HCT116 (cell line): Measurements from ENCODE around the gene KCTD15. TPM values are rescaled to one million over a fixed set of nuclear protein-coding genes. Genes with fewer than 3 reads are reported as not detected.

Experiments used
- ATAC-seq: fragments of 200-7000 bp; cut with Tn5 transposase; 2 replicates; pipeline ENCODE4 v1.9.1; 2020; ENCODE audit warnings: mild to moderate bottlenecking, moderate library complexity
- BruUV-seq: library from RNA; stranded (reverse); fragments of 400-500 nt; replicated peaks from 2 replicates; lab custom pipeline; 2021; lab: Mats Ljungman, UMichigan
- CTCF ChIA-PET: fragments of 300-600 bp; sonication (Branson Sonifier 250); formaldehyde crosslinking; loops from one replicate; lab custom pipeline; 2021; ENCODE audit warnings: antibody characterized with exemption; lab: Charles Lee
- POLR2A ChIA-PET: fragments of 300-600, 350-600 bp; sonication (Branson Sonifier 250); formaldehyde crosslinking; loops from one replicate; lab custom pipeline; 2021; ENCODE audit warnings: antibody characterized with exemption; lab: Charles Lee
- RAD21 ChIA-PET, 2 experiments: fragments of 300-600 bp; sonication (Branson Sonifier 250); formaldehyde crosslinking; loops; one replicate each; lab custom pipeline; 2023; ENCODE audit warnings: low total read pairs in 2 of 2; ENCODE audit not compliant: uncharacterized antibody in 2 of 2, unreplicated experiment in 2 of 2, low non-redundant PET in 1 of 2; lab: Charles Lee
- DNase-seq: peaks from one replicate; pipeline ENCODE4 v3.0.0-alpha.2; 2010; ENCODE audit warnings: low read depth, low spot score
- H2AFZ ChIP-seq: fragments of 200-600 bp; shearing (Covaris generic), sonication (generic); 2 replicates; pipeline ENCODE4 v1.6.1; 2017; ENCODE audit warnings: low read depth, mixed run types, mixed read lengths, antibody characterized with exemption, low read length; ENCODE audit not compliant: poor library complexity, severe bottlenecking
- H3K27ac ChIP-seq: 2 replicates; pipeline ENCODE4 v1.5.1; 2012; ENCODE audit warnings: low read depth, low read length
- H3K27me3 ChIP-seq: fragments of 200-600 bp; sonication (generic); 2 replicates; pipeline ENCODE4 v1.6.1; 2016; ENCODE audit warnings: mixed run types, low read length, mixed read lengths; ENCODE audit not compliant: insufficient read depth
- H3K36me3 ChIP-seq, 2 experiments: fragments of 200-500 bp in 1 of 2; fragments of 200-600 bp in 1 of 2; sonication (Bioruptor generic) in 1 of 2; sonication (generic) in 1 of 2; 2 replicates each; pipeline versions ENCODE4 v1.5.1 to v1.6.1; 2014 to 2016; ENCODE audit warnings: low read length in 2 of 2, inconsistent platforms in 1 of 2, mixed read lengths in 1 of 2, mixed run types in 1 of 2; ENCODE audit not compliant: insufficient read depth in 2 of 2, control insufficient read depth in 1 of 2
- H3K4me1 ChIP-seq, 2 experiments: fragments of 200-600 bp in 1 of 2; sonication (generic) in 1 of 2; 2 replicates each; pipeline versions ENCODE4 v1.5.1 to v1.6.1; 2012 to 2017; ENCODE audit warnings: low read length in 2 of 2, inconsistent platforms in 1 of 2, mild to moderate bottlenecking in 1 of 2, mixed read lengths in 1 of 2, mixed run types in 1 of 2, moderate library complexity in 1 of 2; ENCODE audit not compliant: insufficient read depth in 2 of 2, control insufficient read depth in 1 of 2
- H3K4me2 ChIP-seq: fragments of 200-600 bp; sonication (generic); 2 replicates; pipeline ENCODE4 v1.6.1; 2017; ENCODE audit warnings: mixed run types, low read length, mixed read lengths
- H3K4me3 ChIP-seq, 2 experiments: fragments of 200-600 bp in 1 of 2; sonication (generic) in 1 of 2; replicated peaks in 1 of 2; 2 replicates each; pipeline ENCODE4 v1.5.1; 2011 to 2016; ENCODE audit warnings: low read length in 2 of 2, control low read depth in 1 of 2, low read depth in 1 of 2, mild to moderate bottlenecking in 1 of 2, mixed read lengths in 1 of 2, mixed run types in 1 of 2
- H3K79me2 ChIP-seq: fragments of 200-600 bp; sonication (generic); 2 replicates; pipeline ENCODE4 v1.6.1; 2017; ENCODE audit warnings: mild to moderate bottlenecking, mixed run types, low read length, moderate library complexity, mixed read lengths; ENCODE audit not compliant: insufficient read depth
- H3K9ac ChIP-seq: fragments of 200-600 bp; sonication (generic); 2 replicates; pipeline ENCODE4 v1.6.1; 2016; ENCODE audit warnings: low read length, mixed read lengths
- H3K9me2 ChIP-seq: fragments of 200-600 bp; sonication (generic), shearing (Covaris generic); 2 replicates; pipeline ENCODE4 v1.6.1; 2017; ENCODE audit warnings: mixed run types, mild to moderate bottlenecking, moderate library complexity; ENCODE audit not compliant: insufficient read depth
- H3K9me3 ChIP-seq, 2 experiments: fragments of 200-500 bp in 1 of 2; fragments of 200-600 bp in 1 of 2; sonication (Bioruptor generic) in 1 of 2; sonication (generic) in 1 of 2; 2 replicates each; pipeline ENCODE4 v1.6.1; 2014 to 2017; ENCODE audit warnings: low read length in 2 of 2, mixed read lengths in 2 of 2, inconsistent platforms in 1 of 2, low read depth in 1 of 2, mild to moderate bottlenecking in 1 of 2, mixed run types in 1 of 2, moderate library complexity in 1 of 2; ENCODE audit not compliant: control insufficient read depth in 1 of 2, insufficient read depth in 1 of 2
- H4K20me1 ChIP-seq: fragments of 200-600 bp; sonication (generic), shearing (Covaris generic); 2 replicates; pipeline ENCODE4 v1.6.1; 2017; ENCODE audit warnings: mixed run types, mild to moderate bottlenecking, moderate library complexity; ENCODE audit not compliant: insufficient read depth
- ATF3 ChIP-seq: IDR thresholded peaks from 2 replicates; pipeline ENCODE4 v1.6.1; 2012
- CTCF ChIP-seq, 3 experiments: fragments of 200-600 bp in 1 of 3; sonication (generic) in 1 of 3; IDR thresholded peaks in 2 of 3; conservative IDR thresholded peaks in 1 of 3; 2 replicates each; pipeline ENCODE4 v1.5.1; 2012 to 2017; ENCODE audit warnings: low read depth in 2 of 3, low read length in 2 of 3, antibody characterized with exemption in 1 of 3, borderline replicate concordance in 1 of 3, control low read depth in 1 of 3, mild to moderate bottlenecking in 1 of 3, mixed read lengths in 1 of 3, mixed run types in 1 of 3, moderate library complexity in 1 of 3; ENCODE audit not compliant: insufficient read depth in 1 of 3
- EZH2 ChIP-seq: fragments of 200-600 bp; sonication (generic); IDR thresholded peaks from 2 replicates; pipeline ENCODE4 v1.6.1; 2017; ENCODE audit warnings: antibody characterized with exemption, mixed run types
- EZH2phosphoT487 ChIP-seq: fragments of 200-600 bp; IDR thresholded peaks from 2 replicates; pipeline ENCODE4 v1.6.1; 2018; ENCODE audit warnings: antibody characterized with exemption, borderline replicate concordance
- POLR2A ChIP-seq: IDR thresholded peaks from 2 replicates; pipeline ENCODE4 v1.7.0; 2011; ENCODE audit warnings: borderline replicate concordance; ENCODE audit not compliant: insufficient read depth, insufficient read length; ENCODE audit errors: extremely low read depth
- TCF7L2 ChIP-seq: IDR thresholded peaks from 2 replicates; pipeline ENCODE4 v1.7.0; 2011; ENCODE audit warnings: borderline replicate concordance, inconsistent platforms; ENCODE audit not compliant: insufficient read depth, insufficient read length; ENCODE audit errors: extremely low read depth
- YY1 ChIP-seq: IDR thresholded peaks from 2 replicates; pipeline ENCODE4 v1.6.1; 2011; ENCODE audit warnings: low read length, low read depth, moderate library complexity, mild to moderate bottlenecking; ENCODE audit not compliant: insufficient replicate concordance; ENCODE audit errors: extremely low read depth
- ZFX ChIP-seq: fragments of 450-650 bp; IDR thresholded peaks from 2 replicates; pipeline ENCODE4 v1.6.1; 2017
- intact Hi-C: fragments of 100-400 bp; cut with micrococcal nuclease; formaldehyde crosslinking; loops from 2 replicates; pipeline ENCODE4 v1.10.0; 2022
- total RNA-seq: library from RNA; stranded (reverse); gene quantifications from one replicate; pipeline ENCODE4 v1.2.1, GENCODE V29; 2021; ENCODE audit not compliant: unreplicated experiment
- TF ChIP-seq, protein P1 (sequence below): IDR thresholded peaks from 2 replicates; pipeline ENCODE4 v1.6.1; 2012; ENCODE audit warnings: low read depth
- TF ChIP-seq, protein P2 (sequence below): IDR thresholded peaks from 2 replicates; pipeline ENCODE4 v1.6.1; 2011; ENCODE audit warnings: mild to moderate bottlenecking, low read length, moderate library complexity; ENCODE audit not compliant: insufficient replicate concordance; ENCODE audit errors: extremely low read depth

KCTD15 gene
- total RNA-seq, 1 experiment from 2014 or later, result 29.2 TPM

GRCh38 chr19:33862981-33863380 lies 66.3 kb downstream of the KCTD15 start:
- Histone ChIP-seq H3K79me2 (no peaks in the 10 kb centered on the region), H3K27ac (no peak overlapping the region), H3K9me3 (no peaks in the 10 kb centered on the region), H3K9ac (no peak overlapping the region), H3K27me3 (0 out of 2 replicates have a peak, but pooled peaks cover 3% of the 10 kb centered on the region), H3K36me3 (no peaks in the 10 kb centered on the region), H4K20me1 (no peaks in the 10 kb centered on the region), H3K4me2 (no peak overlapping the region), H2AFZ (no peak overlapping the region), H3K4me1 (no peaks in the 10 kb centered on the region), H3K9me2 (no peaks in the 10 kb centered on the region), H3K4me3 (no peak overlapping the region)
- POLR2A ChIA-PET, result no interaction called here
- RAD21 ChIA-PET, result no interaction called here
- CTCF ChIA-PET, result no interaction called here
- TF ChIP-seq, protein P1, sequence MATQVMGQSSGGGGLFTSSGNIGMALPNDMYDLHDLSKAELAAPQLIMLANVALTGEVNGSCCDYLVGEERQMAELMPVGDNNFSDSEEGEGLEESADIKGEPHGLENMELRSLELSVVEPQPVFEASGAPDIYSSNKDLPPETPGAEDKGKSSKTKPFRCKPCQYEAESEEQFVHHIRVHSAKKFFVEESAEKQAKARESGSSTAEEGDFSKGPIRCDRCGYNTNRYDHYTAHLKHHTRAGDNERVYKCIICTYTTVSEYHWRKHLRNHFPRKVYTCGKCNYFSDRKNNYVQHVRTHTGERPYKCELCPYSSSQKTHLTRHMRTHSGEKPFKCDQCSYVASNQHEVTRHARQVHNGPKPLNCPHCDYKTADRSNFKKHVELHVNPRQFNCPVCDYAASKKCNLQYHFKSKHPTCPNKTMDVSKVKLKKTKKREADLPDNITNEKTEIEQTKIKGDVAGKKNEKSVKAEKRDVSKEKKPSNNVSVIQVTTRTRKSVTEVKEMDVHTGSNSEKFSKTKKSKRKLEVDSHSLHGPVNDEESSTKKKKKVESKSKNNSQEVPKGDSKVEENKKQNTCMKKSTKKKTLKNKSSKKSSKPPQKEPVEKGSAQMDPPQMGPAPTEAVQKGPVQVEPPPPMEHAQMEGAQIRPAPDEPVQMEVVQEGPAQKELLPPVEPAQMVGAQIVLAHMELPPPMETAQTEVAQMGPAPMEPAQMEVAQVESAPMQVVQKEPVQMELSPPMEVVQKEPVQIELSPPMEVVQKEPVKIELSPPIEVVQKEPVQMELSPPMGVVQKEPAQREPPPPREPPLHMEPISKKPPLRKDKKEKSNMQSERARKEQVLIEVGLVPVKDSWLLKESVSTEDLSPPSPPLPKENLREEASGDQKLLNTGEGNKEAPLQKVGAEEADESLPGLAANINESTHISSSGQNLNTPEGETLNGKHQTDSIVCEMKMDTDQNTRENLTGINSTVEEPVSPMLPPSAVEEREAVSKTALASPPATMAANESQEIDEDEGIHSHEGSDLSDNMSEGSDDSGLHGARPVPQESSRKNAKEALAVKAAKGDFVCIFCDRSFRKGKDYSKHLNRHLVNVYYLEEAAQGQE, result no peak
- TF ChIP-seq ATF3 (no peak), CTCF (IDR thresholded peaks at IDR 0.05 in 2 of 3, conservative IDR thresholded peaks at IDR 0.05 in 1 of 3; ENCODE audit: borderline replicate concordance in 1 of 3, insufficient read depth in 1 of 3, low read depth in 2 of 3, low read length in 2 of 3) (no peak), EZH2phosphoT487 (no peak), ZFX (no peak), TCF7L2 (no peak), POLR2A (no peak), YY1 (no peak), EZH2 (no peak)
- TF ChIP-seq, protein P2, sequence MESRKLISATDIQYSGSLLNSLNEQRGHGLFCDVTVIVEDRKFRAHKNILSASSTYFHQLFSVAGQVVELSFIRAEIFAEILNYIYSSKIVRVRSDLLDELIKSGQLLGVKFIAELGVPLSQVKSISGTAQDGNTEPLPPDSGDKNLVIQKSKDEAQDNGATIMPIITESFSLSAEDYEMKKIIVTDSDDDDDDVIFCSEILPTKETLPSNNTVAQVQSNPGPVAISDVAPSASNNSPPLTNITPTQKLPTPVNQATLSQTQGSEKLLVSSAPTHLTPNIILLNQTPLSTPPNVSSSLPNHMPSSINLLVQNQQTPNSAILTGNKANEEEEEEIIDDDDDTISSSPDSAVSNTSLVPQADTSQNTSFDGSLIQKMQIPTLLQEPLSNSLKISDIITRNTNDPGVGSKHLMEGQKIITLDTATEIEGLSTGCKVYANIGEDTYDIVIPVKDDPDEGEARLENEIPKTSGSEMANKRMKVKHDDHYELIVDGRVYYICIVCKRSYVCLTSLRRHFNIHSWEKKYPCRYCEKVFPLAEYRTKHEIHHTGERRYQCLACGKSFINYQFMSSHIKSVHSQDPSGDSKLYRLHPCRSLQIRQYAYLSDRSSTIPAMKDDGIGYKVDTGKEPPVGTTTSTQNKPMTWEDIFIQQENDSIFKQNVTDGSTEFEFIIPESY, result no peak
- ATAC-seq, result no peak
- no TSS peak for BruUV-seq
- intact Hi-C loops, result no loop called here
- no peak for DNase-seq
